ENCODE data around the gene RGS19.
A peak's percentile ranks its signal among the peaks of the same experiment; 100 is the strongest.
"Not testable (repeated sequence)": the region's sequence is repeated elsewhere in the genome, so short reads cannot be mapped to it uniquely, and the experiment has no call there.

Gene RGS19

GRCh38 chr20:64079273-64080012 lies at the start of gene RGS19:
RGS19 (minus strand) TSS chr20:64079518; CDS start chr20:64076886, 2,632 bp downstream.
- peak; percentile 24 to 74 (median 43) for DNase-seq (ENCODE audit: low read depth in 3 of 3)

GRCh38 chr20:64123517-64123916 lies 44.2 kb upstream of the RGS19 start:
- DNase-seq (ENCODE audit: low read depth in 3 of 3): not testable (repeated sequence)

DNA sequence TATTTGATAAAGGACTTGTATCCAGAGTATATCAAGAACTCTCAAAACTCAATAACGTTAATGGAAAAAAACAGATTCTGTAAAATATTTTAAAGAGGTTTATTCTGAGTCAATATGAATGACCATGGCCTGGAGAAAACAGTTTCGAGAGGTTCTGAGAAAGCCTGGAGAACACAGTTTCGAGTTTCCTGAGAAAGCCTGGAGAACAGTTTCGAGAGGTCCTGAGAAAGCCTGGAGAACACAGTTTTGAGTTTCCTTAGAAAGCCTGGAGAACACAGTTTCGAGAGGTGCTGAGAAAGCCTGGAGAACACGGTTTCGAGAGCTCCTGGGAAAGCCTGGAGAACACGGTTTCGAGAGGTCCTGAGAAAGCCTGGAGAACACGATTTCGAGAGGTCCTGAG lies 43.6 kb upstream of the RGS19 start:
- not testable (repeated sequence) for DNase-seq (ENCODE audit: low read depth in 3 of 3)

DNA sequence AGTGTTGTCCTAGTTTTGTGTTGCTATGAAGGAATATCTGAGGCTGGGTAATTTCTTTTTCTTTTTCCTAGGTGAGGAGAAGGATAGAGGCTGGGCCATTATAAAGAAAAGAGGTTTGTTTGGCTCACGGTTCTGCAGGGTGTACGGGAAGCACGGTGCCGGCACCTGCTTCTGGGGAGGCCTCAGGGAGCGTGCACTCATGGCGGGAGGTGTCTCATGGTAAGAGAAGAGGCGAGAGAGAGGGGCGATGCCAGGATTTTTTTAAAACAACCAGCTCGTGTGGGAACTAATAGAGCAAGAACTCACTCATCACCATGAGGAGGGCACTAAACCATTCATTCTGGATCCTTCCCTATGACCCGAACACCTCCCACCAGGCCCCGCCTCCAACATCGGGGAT lies 42.3 kb upstream of the RGS19 start:
- no peak for DNase-seq (ENCODE audit: low read depth in 3 of 3)

DNA sequence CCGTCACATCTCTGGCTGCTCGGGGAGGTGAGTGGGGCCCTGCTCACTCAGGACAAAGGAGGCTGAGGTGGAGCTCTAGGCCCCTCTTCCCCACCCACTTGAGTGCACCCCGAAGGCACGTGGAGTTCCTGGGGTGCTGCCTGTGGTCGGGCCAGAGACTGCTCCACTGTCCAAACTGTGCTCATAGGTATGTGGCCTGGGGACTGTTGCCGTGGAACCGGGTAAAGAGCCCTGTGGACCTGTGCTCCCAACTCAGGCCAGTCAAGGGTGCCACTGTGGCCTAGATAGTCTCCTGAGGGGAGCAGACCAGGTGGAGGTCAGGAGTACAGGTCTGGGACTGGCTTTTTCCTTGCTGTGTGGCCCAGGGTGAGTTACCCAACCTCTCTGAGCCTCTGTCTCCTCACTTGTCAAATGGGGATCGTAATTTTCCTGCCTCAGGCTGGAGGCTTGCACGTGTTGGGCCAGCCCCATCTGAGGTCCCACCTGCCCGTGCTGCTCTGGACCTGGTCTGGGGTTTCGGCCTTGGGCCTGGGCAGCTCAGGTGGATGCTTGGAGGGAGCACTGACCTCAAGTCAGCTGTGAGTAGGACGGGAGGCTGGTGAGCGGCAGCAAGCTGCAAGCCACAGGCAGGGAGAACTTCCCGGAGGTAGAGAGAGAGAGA lies 40.5 kb upstream of the RGS19 start:
- no peak for DNase-seq (ENCODE audit: low read depth in 3 of 3)

GRCh38 chr20:64119301-64119680 lies 40.0 kb upstream of the RGS19 start:
- DNase-seq (ENCODE audit: low read depth in 3 of 3): no peak

- DNase-seq (ENCODE audit: low read depth in 3 of 3): not testable (repeated sequence)
Observed at GRCh38 chr20:64117432-64117777, 38.1 kb upstream of the RGS19 start.

- no peak for DNase-seq (ENCODE audit: low read depth in 3 of 3)
Observed at GRCh38 chr20:64116541-64117431, 37.5 kb upstream of the RGS19 start.

DNA sequence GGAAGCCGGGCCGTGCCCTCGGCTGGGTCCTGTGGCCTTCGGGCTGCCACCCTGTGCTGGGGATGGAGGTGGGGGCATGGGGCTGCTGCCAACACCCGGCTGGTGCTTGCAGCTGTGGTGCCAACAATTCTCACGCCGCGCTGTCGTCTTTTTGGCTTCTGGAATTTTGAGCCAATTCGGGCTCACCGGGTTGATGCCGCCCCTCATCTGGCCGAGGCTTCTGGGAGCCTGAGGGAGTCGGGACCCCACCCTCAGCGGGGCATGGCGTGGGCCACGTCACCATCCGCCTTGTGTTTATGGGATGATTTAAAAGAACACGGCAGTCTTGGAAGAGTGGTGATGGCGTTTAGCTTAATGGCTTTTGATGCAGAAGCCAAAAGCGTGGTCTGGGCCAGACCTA lies 36.7 kb upstream of the RGS19 start:
- DNase-seq (ENCODE audit: low read depth in 3 of 3): no peak

DNA sequence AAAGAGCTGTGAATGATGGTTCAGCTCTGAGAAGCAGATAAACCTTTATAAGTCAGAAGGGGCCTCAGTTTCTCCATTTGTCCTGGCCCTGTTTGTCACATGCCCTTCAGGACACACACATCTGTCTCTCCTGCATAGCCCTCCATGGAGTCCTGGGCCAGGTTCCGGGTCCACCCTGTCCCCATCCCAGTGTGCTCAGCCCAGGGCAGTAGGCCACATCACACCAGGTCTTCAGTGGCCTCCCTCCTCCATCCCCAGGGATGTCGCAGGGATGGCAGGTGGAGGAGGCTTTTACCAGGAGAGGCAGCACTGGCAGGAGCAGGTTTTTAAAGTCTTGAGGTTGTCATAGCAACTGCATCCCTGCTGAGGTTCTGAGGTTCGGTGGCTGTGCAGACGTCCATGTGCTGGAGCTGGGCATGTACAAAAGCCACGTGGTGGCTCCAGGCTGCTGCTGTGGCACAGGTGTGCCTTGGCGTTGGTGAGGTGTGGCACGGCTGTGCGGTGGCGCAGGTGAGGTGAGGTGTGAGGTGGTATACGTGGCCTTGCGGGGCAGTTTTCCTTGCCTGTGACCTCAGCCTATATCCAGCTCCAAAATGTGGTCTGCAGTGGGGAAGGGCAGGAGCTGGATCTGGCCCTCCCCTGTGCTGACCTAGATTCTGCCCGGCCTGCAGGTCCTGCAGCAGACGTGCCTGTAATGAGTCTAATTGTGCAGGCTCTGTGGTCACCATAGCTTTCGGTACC lies 36.0 kb upstream of the RGS19 start:
- DNase-seq (ENCODE audit: low read depth in 3 of 3): no peak

- no peak for DNase-seq (ENCODE audit: low read depth in 3 of 3)
Observed at GRCh38 chr20:64114356-64114971, 35.1 kb upstream of the RGS19 start.

DNA sequence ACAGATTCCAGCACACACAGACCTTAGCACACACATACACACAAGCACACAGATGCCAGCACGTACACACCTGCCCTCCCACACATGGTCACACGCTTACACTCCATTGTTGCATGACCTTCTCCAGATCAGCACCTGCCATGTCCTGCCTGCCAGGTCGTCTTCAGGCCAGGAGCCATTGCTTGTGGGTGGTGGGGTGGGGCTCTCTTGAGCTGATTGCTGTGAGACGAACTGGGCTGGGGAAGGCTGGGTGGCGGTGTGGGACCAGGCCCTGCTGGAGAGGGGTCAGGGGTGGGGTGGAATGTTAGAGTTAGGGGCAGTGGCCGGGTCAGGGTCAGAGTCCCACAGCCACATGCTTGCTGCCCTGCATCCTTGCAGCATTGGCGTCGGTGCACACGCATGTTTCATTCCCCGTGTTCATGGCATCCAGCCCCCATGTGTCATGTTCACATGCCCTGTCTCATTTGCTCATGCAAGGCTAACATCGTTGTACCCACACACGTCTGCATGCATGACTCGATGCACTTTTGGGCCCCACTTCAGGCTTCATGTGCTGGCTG lies 34.6 kb upstream of the RGS19 start:
- DNase-seq (ENCODE audit: low read depth in 3 of 3): no peak

- DNase-seq (ENCODE audit: low read depth in 3 of 3): no peak
Observed at GRCh38 chr20:64113444-64113775, 34.1 kb upstream of the RGS19 start.

GRCh38 chr20:64112691-64113443 lies 33.5 kb upstream of the RGS19 start:
- DNase-seq (ENCODE audit: low read depth in 3 of 3): no peak

- DNase-seq (ENCODE audit: low read depth in 3 of 3): no peak
Observed at GRCh38 chr20:64111841-64112641, 32.7 kb upstream of the RGS19 start.

GRCh38 chr20:64110411-64111068 lies 31.2 kb upstream of the RGS19 start:
- DNase-seq (ENCODE audit: low read depth in 3 of 3): no peak

DNA sequence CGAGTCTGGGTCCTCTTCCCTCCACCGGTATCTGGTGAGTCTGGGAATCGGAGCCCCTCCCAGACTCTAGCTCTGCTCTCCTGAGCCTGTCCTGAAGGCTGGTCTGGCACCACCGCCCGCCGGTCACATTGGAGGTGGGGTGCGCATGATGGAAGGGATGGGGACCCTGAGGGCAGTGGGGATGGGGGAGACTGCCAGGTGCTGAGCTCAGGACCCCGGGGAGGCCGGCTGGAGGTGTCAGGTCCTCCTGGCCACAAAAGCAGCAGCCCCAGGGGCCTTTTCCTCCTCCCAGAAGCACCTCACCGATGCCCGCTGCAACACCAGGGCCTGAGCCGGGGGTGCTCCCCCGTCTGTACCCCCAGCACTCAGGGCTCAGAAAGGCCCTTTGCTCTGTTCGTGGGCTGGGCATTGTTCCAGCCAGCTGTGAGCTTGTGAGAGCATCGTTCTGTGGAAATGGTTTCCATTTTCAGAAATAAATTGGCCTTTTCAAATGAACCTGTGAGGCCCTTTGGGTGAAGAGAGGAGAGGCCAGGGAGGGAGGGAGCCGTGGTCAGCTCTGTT lies 30.6 kb upstream of the RGS19 start:
- DNase-seq (ENCODE audit: low read depth in 3 of 3): no peak

GRCh38 chr20:64108731-64109681 lies 29.7 kb upstream of the RGS19 start:
- DNase-seq (ENCODE audit: low read depth in 3 of 3): no peak

Measured in stimulated activated CD4-positive, alpha-beta T cell treated with anti-CD3 and anti-CD28 coated beads, TNF-alpha, amount 100 ng/mL, for 24 hours (primary cell).